Keratinocyte (primary cell): ENCODE measurements around the gene PPY. TPM values are rescaled to one million over a fixed set of nuclear protein-coding genes. Genes with fewer than 3 reads are reported as not detected.

ENCODE experiments used
- DNase-seq: peaks from one replicate; pipeline ENCODE4 v3.0.0-alpha.2; 2011; ENCODE audit warnings: low read depth, missing footprints, low spot score
- FAIRE-seq: peaks from 2 replicates; lab custom pipeline; 2011; peaks lifted over from hg19 to GRCh38; lab: Jason Lieb, UNC
- H2AFZ ChIP-seq: 2 replicates; pipeline ENCODE4 v1.6.0; 2012; ENCODE audit warnings: low read length, control low read depth, inconsistent platforms; ENCODE audit not compliant: control insufficient read depth
- H3K27ac ChIP-seq: 2 replicates; pipeline ENCODE4 v1.5.1; 2011; ENCODE audit warnings: low read length; ENCODE audit not compliant: control insufficient read depth, insufficient read depth
- H3K27me3 ChIP-seq: 3 replicates; pipeline ENCODE4 v1.6.0; 2011; ENCODE audit warnings: low read length; ENCODE audit not compliant: control insufficient read depth, insufficient read depth; ENCODE audit errors: extremely low read depth
- H3K36me3 ChIP-seq, 2 experiments: 2 replicates in 1 of 2; 3 replicates in 1 of 2; pipeline ENCODE4 v1.5.1; 2011; ENCODE audit warnings: low read length in 2 of 2, mild to moderate bottlenecking in 1 of 2; ENCODE audit not compliant: control insufficient read depth in 2 of 2, insufficient read depth in 2 of 2; ENCODE audit errors: extremely low read depth in 1 of 2
- H3K4me1 ChIP-seq: 3 replicates; pipeline ENCODE4 v1.5.1; 2011; ENCODE audit warnings: low read length; ENCODE audit not compliant: control insufficient read depth, insufficient read depth; ENCODE audit errors: extremely low read depth
- H3K4me2 ChIP-seq: 3 replicates; pipeline ENCODE4 v1.6.0; 2011; ENCODE audit warnings: low read depth, low read length; ENCODE audit not compliant: control insufficient read depth, insufficient read depth; ENCODE audit errors: extremely low read depth
- H3K4me3 ChIP-seq, 3 experiments: fragments of 200-600 bp in 1 of 3; sonication (generic) in 1 of 3; 2 replicates in 2 of 3; 3 replicates in 1 of 3; pipeline ENCODE4 v1.5.1; 2011 to 2016; ENCODE audit warnings: low read length in 3 of 3, mild to moderate bottlenecking in 3 of 3, control low read depth in 2 of 3, inconsistent platforms in 1 of 3, low read depth in 1 of 3, mixed read lengths in 1 of 3, mixed run types in 1 of 3, moderate library complexity in 1 of 3; ENCODE audit not compliant: control insufficient read depth in 2 of 3, insufficient read depth in 2 of 3; ENCODE audit errors: extremely low read depth in 1 of 3
- H3K79me2 ChIP-seq: 2 replicates; pipeline ENCODE4 v1.6.0; 2012; ENCODE audit warnings: low read length; ENCODE audit not compliant: control insufficient read depth, insufficient read depth
- H3K9ac ChIP-seq: 3 replicates; pipeline ENCODE4 v1.6.0; 2011; ENCODE audit warnings: low read length; ENCODE audit not compliant: control insufficient read depth, insufficient read depth; ENCODE audit errors: extremely low read depth
- H3K9me1 ChIP-seq: 3 replicates; pipeline ENCODE4 v1.6.0; 2011; ENCODE audit warnings: low read length; ENCODE audit not compliant: control insufficient read depth, insufficient read depth; ENCODE audit errors: extremely low read depth
- H3K9me3 ChIP-seq: 2 replicates; pipeline ENCODE4 v1.5.1; 2012; ENCODE audit warnings: low read depth, low read length; ENCODE audit not compliant: control insufficient read depth
- H4K20me1 ChIP-seq: 3 replicates; pipeline ENCODE4 v1.6.0; 2011; ENCODE audit warnings: low read length; ENCODE audit not compliant: control insufficient read depth, insufficient read depth; ENCODE audit errors: extremely low read depth
- EZH2 ChIP-seq: IDR thresholded peaks from one replicate; pipeline ENCODE4 v1.6.1; 2012; ENCODE audit warnings: inconsistent platforms, mild to moderate bottlenecking, low read length, moderate library complexity
- dilution Hi-C: fragments of 300-500 bp; cut with MboI; formaldehyde crosslinking; loops from one replicate; pipeline ENCODE4 v1.7.0; 2020; ENCODE audit warnings: low sequenced_read_pairs; ENCODE audit not compliant: extremely low pct_ligation_motif_present
- polyA plus RNA-seq, 5 experiments: library from polyadenylated mRNA; depleted of rRNA in 3 of 5; stranded (reverse) in 3 of 5; stranded (forward) in 1 of 5; unstranded in 1 of 5; fragments of >200 nt; gene quantifications; 1 replicate in 1 of 5; 2 replicates in 3 of 5; 3 replicates in 1 of 5; pipeline versions ENCODE4 v1.2.1 to v1.2.3, GENCODE V29; 2011 to 2012; ENCODE audit warnings: missing spikeins in 2 of 5, low read depth in 1 of 5, low replicate concordance in 1 of 5
- TF ChIP-seq, protein P1 (sequence below), 3 experiments: IDR thresholded peaks in 1 of 3; conservative IDR thresholded peaks in 1 of 3; optimal IDR thresholded peaks in 1 of 3; 2 replicates in 2 of 3; 3 replicates in 1 of 3; pipeline versions ENCODE3 to v1.5.1; 2011; ENCODE audit warnings: low read length in 3 of 3, mild to moderate bottlenecking in 3 of 3, moderate library complexity in 2 of 3, control low read depth in 1 of 3, inconsistent platforms in 1 of 3; ENCODE audit not compliant: insufficient read depth in 2 of 3; ENCODE audit errors: extremely low read depth in 1 of 3

Gene PPY
- polyA plus RNA-seq, 1 donor (not counting 4 experiments of a cell fraction or from before 2014, with no cell fraction given) = not detected

DNA sequence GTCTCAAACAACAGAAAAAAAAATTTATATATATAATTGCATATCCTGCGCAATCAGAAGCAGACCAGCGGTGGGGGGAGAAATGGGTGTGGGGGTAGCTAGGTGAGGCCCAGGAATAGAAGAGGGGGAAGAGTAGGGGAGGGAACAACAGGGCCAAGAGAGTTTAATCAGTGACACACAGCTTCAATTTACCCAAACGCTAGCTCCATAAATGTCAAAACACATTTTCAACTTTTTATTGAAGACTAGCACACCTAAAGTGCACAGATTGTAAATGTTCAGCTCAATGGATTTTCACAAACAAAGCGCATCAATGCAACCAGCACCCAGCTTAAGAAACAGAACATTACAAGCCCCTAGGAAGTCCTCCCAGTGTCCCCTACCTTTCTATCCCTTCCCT, 37.4 kb upstream of the PPY start:
- H3K27ac ChIP-seq = no peak overlapping the region
- no peak overlapping the region for H3K9ac ChIP-seq
- TF ChIP-seq EZH2 = no peak
- TF ChIP-seq, protein P1, sequence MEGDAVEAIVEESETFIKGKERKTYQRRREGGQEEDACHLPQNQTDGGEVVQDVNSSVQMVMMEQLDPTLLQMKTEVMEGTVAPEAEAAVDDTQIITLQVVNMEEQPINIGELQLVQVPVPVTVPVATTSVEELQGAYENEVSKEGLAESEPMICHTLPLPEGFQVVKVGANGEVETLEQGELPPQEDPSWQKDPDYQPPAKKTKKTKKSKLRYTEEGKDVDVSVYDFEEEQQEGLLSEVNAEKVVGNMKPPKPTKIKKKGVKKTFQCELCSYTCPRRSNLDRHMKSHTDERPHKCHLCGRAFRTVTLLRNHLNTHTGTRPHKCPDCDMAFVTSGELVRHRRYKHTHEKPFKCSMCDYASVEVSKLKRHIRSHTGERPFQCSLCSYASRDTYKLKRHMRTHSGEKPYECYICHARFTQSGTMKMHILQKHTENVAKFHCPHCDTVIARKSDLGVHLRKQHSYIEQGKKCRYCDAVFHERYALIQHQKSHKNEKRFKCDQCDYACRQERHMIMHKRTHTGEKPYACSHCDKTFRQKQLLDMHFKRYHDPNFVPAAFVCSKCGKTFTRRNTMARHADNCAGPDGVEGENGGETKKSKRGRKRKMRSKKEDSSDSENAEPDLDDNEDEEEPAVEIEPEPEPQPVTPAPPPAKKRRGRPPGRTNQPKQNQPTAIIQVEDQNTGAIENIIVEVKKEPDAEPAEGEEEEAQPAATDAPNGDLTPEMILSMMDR (optimal IDR thresholded peaks at IDR 0.05 in 1 of 3, IDR thresholded peaks at IDR 0.05 in 1 of 3, conservative IDR thresholded peaks at IDR 0.05 in 1 of 3; ENCODE audit: extremely low read depth in 1 of 3, insufficient read depth in 2 of 3, low read length in 3 of 3) = no peak
- H4K20me1 ChIP-seq = no peaks in the 10 kb centered on the region
- H3K4me3 ChIP-seq = no peak overlapping the region
- H3K9me3 ChIP-seq = no peaks in the 10 kb centered on the region
- H3K79me2 ChIP-seq = no peaks in the 10 kb centered on the region
- no peaks in the 10 kb centered on the region for H3K9me1 ChIP-seq
- peaks cover 50% of the 10 kb centered on the region for H3K27me3 ChIP-seq
- FAIRE-seq (no peak), DNase-seq (no peak)
- H3K36me3 ChIP-seq = no peaks in the 10 kb centered on the region
- dilution Hi-C loops = no loop called here
- no peaks in the 10 kb centered on the region for H3K4me1 ChIP-seq
- no peak overlapping the region for H3K4me2 ChIP-seq
- no peak overlapping the region for H2AFZ ChIP-seq

DNA sequence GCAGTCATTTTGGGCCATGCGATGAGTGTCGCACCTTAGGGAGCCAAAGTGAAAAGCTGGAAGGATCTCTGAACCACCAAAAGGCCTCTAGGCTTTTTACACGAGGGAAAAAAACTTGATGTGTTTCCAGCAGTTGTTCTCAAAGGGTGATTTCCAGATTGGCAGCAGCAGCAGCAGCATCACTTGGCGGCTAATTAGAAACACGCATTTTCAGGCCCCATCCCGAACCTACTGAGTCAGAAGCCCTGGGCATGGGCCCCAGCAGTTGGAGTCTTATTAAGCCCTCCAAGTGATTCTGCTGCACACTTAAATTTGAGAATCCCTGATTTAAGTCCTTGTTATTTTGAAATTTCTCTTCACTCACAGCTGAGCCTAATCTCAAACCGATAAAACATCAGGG, 36.7 kb upstream of the PPY start:
- FAIRE-seq = no peak
- dilution Hi-C loops = no loop called here
- no peaks in the 10 kb centered on the region for H3K36me3 ChIP-seq

More for the DNA sequence above, 36.7 kb upstream of the PPY start:
- no peaks in the 10 kb centered on the region for H3K9me3 ChIP-seq
- H3K4me3 ChIP-seq = no peak overlapping the region
- no peaks in the 10 kb centered on the region for H4K20me1 ChIP-seq
- H3K9ac ChIP-seq = no peak overlapping the region
- no peak for DNase-seq
- H3K4me2 ChIP-seq = no peak overlapping the region
- no peaks in the 10 kb centered on the region for H3K9me1 ChIP-seq
- H3K27ac ChIP-seq = no peak overlapping the region
- no peak overlapping the region for H2AFZ ChIP-seq
- TF ChIP-seq, protein P1 (optimal IDR thresholded peaks at IDR 0.05 in 1 of 3, IDR thresholded peaks at IDR 0.05 in 1 of 3, conservative IDR thresholded peaks at IDR 0.05 in 1 of 3; ENCODE audit: extremely low read depth in 1 of 3, insufficient read depth in 2 of 3, low read length in 3 of 3) = no peak
- peak; percentile 54 for TF ChIP-seq EZH2
- H3K27me3 ChIP-seq = peaks cover 48% of the 10 kb centered on the region
- H3K4me1 ChIP-seq = no peaks in the 10 kb centered on the region
- H3K79me2 ChIP-seq = no peaks in the 10 kb centered on the region
